ENCODE measurements around the gene RBKS. TPM values are rescaled to one million over a fixed set of nuclear protein-coding genes. Genes with fewer than 3 reads are reported as not detected.
A peak's percentile ranks its signal among the peaks of the same experiment; 100 is the strongest.
"Not testable (repeated sequence)": the region's sequence is repeated elsewhere in the genome, so short reads cannot be mapped to it uniquely, and the experiment has no call there.

Gene RBKS
- total and polyA plus RNA-seq, 5 donors from 2014 or later, result 3.7 to 25.3 (median 4.0) TPM

- DNase-seq (no peak), ATAC-seq (ENCODE audit: low read depth in 2 of 2) (no peak)
- Mint-ChIP-seq H3K27me3 (peaks cover 5% of the 10 kb centered on the region), H3K36me3 (peaks cover 7% of the 10 kb centered on the region), H3K27ac (no peak overlapping the region), H3K4me1 (peaks cover 0 to 18% (median 12%) of the 10 kb centered on the region in 4 donors), H3K4me3 (no peak overlapping the region), H3K9me3 (peaks cover 0 to 5% (median 1%) of the 10 kb centered on the region in 7 donors)
- no peaks in the 10 kb centered on the region for H3K36me3 ChIP-seq (ENCODE audit: control insufficient read depth, insufficient read depth, low read length)
- peaks cover 8% of the 10 kb centered on the region for H3K4me1 ChIP-seq (ENCODE audit: control insufficient read depth, insufficient read depth, low read length, poor library complexity, severe bottlenecking)
- H3K27ac ChIP-seq (ENCODE audit: insufficient read depth, low read length, poor library complexity, severe bottlenecking), result no peak overlapping the region
- no peaks in the 10 kb centered on the region for H3K9me3 ChIP-seq (ENCODE audit: control insufficient read depth in 2 of 2, low read length in 2 of 2)
- H3K27me3 ChIP-seq (ENCODE audit: control insufficient read depth, insufficient read depth, low read length), result no peaks in the 10 kb centered on the region
- no peak overlapping the region for H3K4me3 ChIP-seq (ENCODE audit: low read depth, low read length)
Measured at GRCh38 chr2:27885234-27885633, 5.0 kb downstream of the RBKS start.

GRCh38 chr2:27884601-27885000 is 5.6 kb downstream of the RBKS start:
- ATAC-seq (ENCODE audit: low read depth in 2 of 2) (no peak), DNase-seq (no peak)
- H3K9me3 ChIP-seq (ENCODE audit: control insufficient read depth in 2 of 2, low read length in 2 of 2), result no peaks in the 10 kb centered on the region
- H3K4me3 ChIP-seq (ENCODE audit: low read depth, low read length), result no peak overlapping the region
- peaks cover 0 to 15% (median 7%) of the 10 kb centered on the region in 4 donors for H3K4me1 Mint-ChIP-seq
- H3K4me3 Mint-ChIP-seq, result no peak overlapping the region
- H3K36me3 Mint-ChIP-seq, result peaks cover 7% of the 10 kb centered on the region
- H3K27me3 ChIP-seq (ENCODE audit: control insufficient read depth, insufficient read depth, low read length), result no peaks in the 10 kb centered on the region
- H3K27me3 Mint-ChIP-seq, result no peaks in the 10 kb centered on the region
- H3K9me3 Mint-ChIP-seq, result peaks cover 0 to 5% (median 1%) of the 10 kb centered on the region in 7 donors
- H3K27ac Mint-ChIP-seq, result no peak overlapping the region
- H3K36me3 ChIP-seq (ENCODE audit: control insufficient read depth, insufficient read depth, low read length), result no peaks in the 10 kb centered on the region
- no peak overlapping the region for H3K27ac ChIP-seq (ENCODE audit: insufficient read depth, low read length, poor library complexity, severe bottlenecking)
- peaks cover 2% of the 10 kb centered on the region for H3K4me1 ChIP-seq (ENCODE audit: control insufficient read depth, insufficient read depth, low read length, poor library complexity, severe bottlenecking)

- not testable (repeated sequence) for ATAC-seq (ENCODE audit: low read depth in 2 of 2); H3K27me3 ChIP-seq (ENCODE audit: control insufficient read depth, insufficient read depth, low read length); H3K4me1 ChIP-seq (ENCODE audit: control insufficient read depth, insufficient read depth, low read length, poor library complexity, severe bottlenecking); H3K4me3 Mint-ChIP-seq; H3K27me3 Mint-ChIP-seq; H3K27ac Mint-ChIP-seq; H3K4me3 ChIP-seq (ENCODE audit: low read depth, low read length); H3K9me3 Mint-ChIP-seq; H3K9me3 ChIP-seq (ENCODE audit: control insufficient read depth in 2 of 2, low read length in 2 of 2); H3K36me3 ChIP-seq (ENCODE audit: control insufficient read depth, insufficient read depth, low read length); H3K4me1 Mint-ChIP-seq; H3K27ac ChIP-seq (ENCODE audit: insufficient read depth, low read length, poor library complexity, severe bottlenecking); H3K36me3 Mint-ChIP-seq; DNase-seq
Measured at GRCh38 chr2:27882584-27882922, 7.6 kb downstream of the RBKS start.

- H3K4me3 ChIP-seq (ENCODE audit: low read depth, low read length); H3K4me1 Mint-ChIP-seq; ATAC-seq (ENCODE audit: low read depth in 2 of 2); H3K4me3 Mint-ChIP-seq; H3K9me3 ChIP-seq (ENCODE audit: control insufficient read depth in 2 of 2, low read length in 2 of 2); H3K4me1 ChIP-seq (ENCODE audit: control insufficient read depth, insufficient read depth, low read length, poor library complexity, severe bottlenecking); H3K36me3 Mint-ChIP-seq; H3K27me3 Mint-ChIP-seq; DNase-seq; H3K27me3 ChIP-seq (ENCODE audit: control insufficient read depth, insufficient read depth, low read length); H3K27ac ChIP-seq (ENCODE audit: insufficient read depth, low read length, poor library complexity, severe bottlenecking); H3K9me3 Mint-ChIP-seq; H3K36me3 ChIP-seq (ENCODE audit: control insufficient read depth, insufficient read depth, low read length): not testable (repeated sequence)
- peak overlapping the region in 1 of 3 donors; percentile 16 for H3K27ac Mint-ChIP-seq
Measured at GRCh38 chr2:27881815-27882583, 8.2 kb downstream of the RBKS start.

GRCh38 chr2:27878825-27879224 is 11.4 kb downstream of the RBKS start:
- peaks cover 0 to 9% (median 3%) of the 10 kb centered on the region in 7 donors for H3K9me3 Mint-ChIP-seq

GRCh38 chr2:27875089-27875881 is 14.9 kb downstream of the RBKS start:
- Histone ChIP-seq H3K27ac (ENCODE audit: insufficient read depth, low read length, poor library complexity, severe bottlenecking) (no peak overlapping the region), H3K36me3 (ENCODE audit: control insufficient read depth, insufficient read depth, low read length) (no peaks in the 10 kb centered on the region), H3K9me3 (ENCODE audit: control insufficient read depth in 2 of 2, low read length in 2 of 2) (peaks cover 5 to 8% of the 10 kb centered on the region in 2 experiments), H3K4me1 (ENCODE audit: control insufficient read depth, insufficient read depth, low read length, poor library complexity, severe bottlenecking) (no peaks in the 10 kb centered on the region), H3K27me3 (ENCODE audit: control insufficient read depth, insufficient read depth, low read length) (no peaks in the 10 kb centered on the region), H3K4me3 (ENCODE audit: low read depth, low read length) (no peak overlapping the region)
- DNase-seq, result no peak
- H3K4me3 Mint-ChIP-seq, result no peak overlapping the region
- peaks cover 0 to 3% (median 0%) of the 10 kb centered on the region in 4 donors for H3K4me1 Mint-ChIP-seq
- H3K36me3 Mint-ChIP-seq, result peaks cover 5% of the 10 kb centered on the region
- H3K27me3 Mint-ChIP-seq, result peaks cover 5% of the 10 kb centered on the region
- peak overlapping the region in 1 of 3 donors; percentile 6 for H3K27ac Mint-ChIP-seq
- ATAC-seq (ENCODE audit: low read depth in 2 of 2), result no peak
- peaks cover 0 to 7% (median 3%) of the 10 kb centered on the region in 7 donors for H3K9me3 Mint-ChIP-seq

More at GRCh38 chr2:27878825-27879224, 11.4 kb downstream of the RBKS start:
- DNase-seq (no peak), ATAC-seq (ENCODE audit: low read depth in 2 of 2) (no peak)
- Histone ChIP-seq H3K27me3 (ENCODE audit: control insufficient read depth, insufficient read depth, low read length) (no peaks in the 10 kb centered on the region), H3K36me3 (ENCODE audit: control insufficient read depth, insufficient read depth, low read length) (no peaks in the 10 kb centered on the region), H3K4me3 (ENCODE audit: low read depth, low read length) (no peak overlapping the region), H3K27ac (ENCODE audit: insufficient read depth, low read length, poor library complexity, severe bottlenecking) (no peak overlapping the region), H3K9me3 (ENCODE audit: control insufficient read depth in 2 of 2, low read length in 2 of 2) (peaks cover 5 to 8% of the 10 kb centered on the region in 2 experiments), H3K4me1 (ENCODE audit: control insufficient read depth, insufficient read depth, low read length, poor library complexity, severe bottlenecking) (no peaks in the 10 kb centered on the region)
- H3K27ac Mint-ChIP-seq, result no peak overlapping the region
- H3K4me3 Mint-ChIP-seq, result no peak overlapping the region
- peaks cover 7% of the 10 kb centered on the region for H3K36me3 Mint-ChIP-seq
- peaks cover 5% of the 10 kb centered on the region for H3K27me3 Mint-ChIP-seq
- peaks cover 0 to 9% (median 4%) of the 10 kb centered on the region in 4 donors for H3K4me1 Mint-ChIP-seq

- no peak for DNase-seq
Measured at GRCh38 chr2:27873091-27873490, 17.1 kb downstream of the RBKS start.

More at GRCh38 chr2:27873091-27873490, 17.1 kb downstream of the RBKS start:
- H3K4me3 Mint-ChIP-seq, result no peak overlapping the region
- no peaks in the 10 kb centered on the region for H3K27me3 ChIP-seq (ENCODE audit: control insufficient read depth, insufficient read depth, low read length)
- no peaks in the 10 kb centered on the region for H3K4me1 ChIP-seq (ENCODE audit: control insufficient read depth, insufficient read depth, low read length, poor library complexity, severe bottlenecking)
- peaks cover 0 to 7% (median 3%) of the 10 kb centered on the region in 7 donors for H3K9me3 Mint-ChIP-seq
- no peak overlapping the region for H3K4me3 ChIP-seq (ENCODE audit: low read depth, low read length)
- peaks cover 5 to 8% of the 10 kb centered on the region in 2 experiments for H3K9me3 ChIP-seq (ENCODE audit: control insufficient read depth in 2 of 2, low read length in 2 of 2)
- H3K27ac Mint-ChIP-seq, result no peak overlapping the region
- H3K27me3 Mint-ChIP-seq, result peaks cover 5% of the 10 kb centered on the region
- peaks cover 5% of the 10 kb centered on the region for H3K36me3 Mint-ChIP-seq
- peaks cover 0 to 3% (median 0%) of the 10 kb centered on the region in 4 donors for H3K4me1 Mint-ChIP-seq
- H3K36me3 ChIP-seq (ENCODE audit: control insufficient read depth, insufficient read depth, low read length), result no peaks in the 10 kb centered on the region
- H3K27ac ChIP-seq (ENCODE audit: insufficient read depth, low read length, poor library complexity, severe bottlenecking), result no peak overlapping the region
- no peak for ATAC-seq (ENCODE audit: low read depth in 2 of 2)

Data from CD4-positive, CD25-positive, alpha-beta regulatory T cell (primary cell).